K562 (cell line): ENCODE measurements around the gene SORT1. TPM values are rescaled to one million over a fixed set of nuclear protein-coding genes. Genes with fewer than 3 reads are reported as not detected.
A peak's percentile ranks its signal among the peaks of the same experiment; 100 is the strongest.

Experiments used
- ATAC-seq: fragments of 200-7000 bp; cut with Tn5 transposase; 3 replicates; pipeline ENCODE4 v1.9.1; 2020; ENCODE audit warnings: moderate library complexity
- BruUV-seq: library from RNA; stranded (reverse); fragments of 400-500 nt; replicated peaks from 2 replicates; lab custom pipeline; 2021; lab: Mats Ljungman, UMichigan
- CTCF ChIA-PET: fragments of 300-600 bp; formaldehyde crosslinking; extraction: SDS; loops from one replicate; lab custom pipeline; 2021; ENCODE audit warnings: low intra/inter-chr PET ratio; lab: Yijun Ruan, JAX
- POLR2A ChIA-PET: fragments of 300-600, 350-650 bp; sonication (Branson Sonifier 250); formaldehyde crosslinking; extraction: SDS; loops from one replicate; lab custom pipeline; 2021; ENCODE audit warnings: antibody characterized with exemption, inconsistent platforms; lab: Yijun Ruan, JAX
- DNase-seq, 4 experiments: peaks; one replicate each; pipeline versions ENCODE4 v3.0.0 to v3.0.0-alpha.2; 2011 to 2018; ENCODE audit warnings: low spot score in 3 of 4, mixed read lengths in 3 of 4; ENCODE audit errors: extremely low read depth in 1 of 4
- FAIRE-seq: peaks from 2 replicates; lab custom pipeline; 2011; peaks lifted over from hg19 to GRCh38; lab: Jason Lieb, UNC
- H2AFZ ChIP-seq: 2 replicates; pipeline ENCODE4 v1.6.0; 2011; ENCODE audit warnings: low read depth, low read length, control low read depth, inconsistent platforms
- H3K27ac ChIP-seq: fragments of 200-600 bp; 3 replicates; pipeline ENCODE4 v1.8.0; 2011; ENCODE audit warnings: low read depth, mild to moderate bottlenecking, control low read depth, inconsistent platforms, low read length, moderate library complexity, mixed read lengths; ENCODE audit errors: extremely low read depth
- H3K27me3 ChIP-seq, 2 experiments: fragments of 300-600 bp in 1 of 2; 2 replicates in 1 of 2; 3 replicates in 1 of 2; pipeline versions ENCODE4 v1.6.0 to v1.8.0; 2011; ENCODE audit warnings: inconsistent platforms in 2 of 2, low read length in 2 of 2, mild to moderate bottlenecking in 1 of 2, mixed read lengths in 1 of 2, moderate library complexity in 1 of 2; ENCODE audit not compliant: control insufficient read depth in 2 of 2, insufficient read depth in 2 of 2
- H3K36me3 ChIP-seq: fragments of 300-600 bp; 3 replicates; pipeline ENCODE4 v1.8.0; 2011; ENCODE audit warnings: mild to moderate bottlenecking, low read length, inconsistent platforms; ENCODE audit not compliant: control insufficient read depth, insufficient read depth
- H3K4me1 ChIP-seq, 2 experiments: fragments of 200-600 bp in 1 of 2; replicated peaks in 1 of 2; 2 replicates in 1 of 2; 3 replicates in 1 of 2; pipeline versions ENCODE4 v1.5.1 to v1.8.0; 2011; ENCODE audit warnings: inconsistent platforms in 2 of 2, low read length in 2 of 2, mild to moderate bottlenecking in 1 of 2, mixed read lengths in 1 of 2, moderate library complexity in 1 of 2; ENCODE audit not compliant: control insufficient read depth in 2 of 2, insufficient read depth in 2 of 2
- H3K4me2 ChIP-seq: 2 replicates; pipeline ENCODE4 v1.6.1; 2011; ENCODE audit warnings: low read length, control low read depth, inconsistent platforms, mixed read lengths; ENCODE audit not compliant: insufficient read depth
- H3K4me3 ChIP-seq: fragments of 200-600 bp; sonication (generic), shearing (Covaris generic); 2 replicates; pipeline ENCODE4 v1.5.1; 2016; ENCODE audit warnings: control low read depth, inconsistent platforms
- H3K79me2 ChIP-seq: fragments of 200-600 bp; 3 replicates; pipeline ENCODE4 v1.8.0; 2011; ENCODE audit warnings: low read length, inconsistent platforms; ENCODE audit not compliant: control insufficient read depth, insufficient read depth
- H3K9ac ChIP-seq, 2 experiments: 2 replicates each; pipeline versions ENCODE4 v1.6.0 to v1.6.1; 2011; ENCODE audit warnings: low read depth in 2 of 2, low read length in 2 of 2, control low read depth in 1 of 2, inconsistent platforms in 1 of 2, mild to moderate bottlenecking in 1 of 2, mixed read lengths in 1 of 2; ENCODE audit not compliant: insufficient read depth in 1 of 2
- H3K9me1 ChIP-seq: one replicate; pipeline ENCODE4 v1.6.0; 2011; ENCODE audit warnings: inconsistent platforms, mild to moderate bottlenecking, low read length, moderate library complexity; ENCODE audit not compliant: control insufficient read depth, insufficient read depth
- H3K9me3 ChIP-seq: replicated peaks from 2 replicates; pipeline ENCODE4 v1.5.1; 2011; ENCODE audit warnings: low read depth, low read length, inconsistent platforms; ENCODE audit not compliant: control insufficient read depth, insufficient read depth
- H4K20me1 ChIP-seq: replicated peaks from 2 replicates; pipeline ENCODE4 v1.6.1; 2011; ENCODE audit warnings: low read length, inconsistent platforms, mixed read lengths; ENCODE audit not compliant: control insufficient read depth, insufficient read depth
- BRF1 ChIP-seq: IDR thresholded peaks from 3 replicates; pipeline ENCODE4 v1.6.1; 2011; ENCODE audit warnings: borderline replicate concordance, mild to moderate bottlenecking; ENCODE audit not compliant: insufficient read length; ENCODE audit errors: extremely low read depth
- CAMTA2 ChIP-seq: fragments of 250-450 bp; sonication (Bioruptor Pico); conservative IDR thresholded peaks from 2 replicates; pipeline ENCODE4 v1.5.1; 2022
- GABPB1 ChIP-seq: sonication (generic); formaldehyde crosslinking; IDR thresholded peaks from 2 replicates; pipeline ENCODE4 v1.8.0; 2022; ENCODE audit warnings: mild to moderate bottlenecking, missing genetic modification reagents
- GTF2B ChIP-seq: IDR thresholded peaks from 2 replicates; pipeline ENCODE4 v1.6.1; 2011; ENCODE audit not compliant: insufficient read length; ENCODE audit errors: extremely low read depth
- LCOR ChIP-seq: sonication (generic); formaldehyde crosslinking; IDR thresholded peaks from 2 replicates; pipeline ENCODE4 v1.8.0; 2022; ENCODE audit warnings: mild to moderate bottlenecking, missing genetic modification reagents
- MAFG ChIP-seq: fragments of 450-650 bp; conservative IDR thresholded peaks from 2 replicates; pipeline ENCODE4 v1.6.1; 2016; ENCODE audit warnings: missing genetic modification characterization, missing compliant biosample characterization
- MXI1 ChIP-seq: IDR thresholded peaks from 2 replicates; pipeline ENCODE4 v1.6.1; 2011; ENCODE audit warnings: low read depth, mild to moderate bottlenecking, improper control_type of control experiment, low read length
- NR4A1 ChIP-seq, 2 experiments: fragments of 250-450 bp in 1 of 2; fragments of 450-650 bp in 1 of 2; sonication (Bioruptor Pico) in 1 of 2; IDR thresholded peaks; 2 replicates each; pipeline versions ENCODE4 v1.4.0 to v1.6.1; 2016 to 2020; ENCODE audit warnings: mild to moderate bottlenecking in 2 of 2, missing compliant biosample characterization in 1 of 2, missing genetic modification characterization in 1 of 2, moderate library complexity in 1 of 2
- SFPQ ChIP-seq: fragments of 200-400 bp; formaldehyde crosslinking; IDR thresholded peaks from 2 replicates; pipeline ENCODE4 v1.6.1; 2017; ENCODE audit warnings: mild to moderate bottlenecking, low read depth, low read length, moderate library complexity
- SRF ChIP-seq, 2 experiments: fragments of 250-450, 450-650 bp in 1 of 2; sonication (Bioruptor Pico) in 1 of 2; sonication (generic) in 1 of 2; formaldehyde crosslinking; IDR thresholded peaks; 2 replicates each; pipeline versions ENCODE4 v1.5.0 to v1.5.1; 2020 to 2022; ENCODE audit warnings: mild to moderate bottlenecking in 1 of 2, missing genetic modification reagents in 1 of 2
- TCF7 ChIP-seq: sonication (generic); IDR thresholded peaks from 2 replicates; pipeline ENCODE4 v1.6.1; 2016; ENCODE audit warnings: antibody characterized with exemption, borderline replicate concordance
- THRAP3 ChIP-seq: fragments of 450-650 bp; IDR thresholded peaks from 2 replicates; pipeline ENCODE4 v1.6.1; 2016; ENCODE audit warnings: mild to moderate bottlenecking, inconsistent platforms, borderline replicate concordance
- ZNF143 ChIP-seq: sonication (generic); formaldehyde crosslinking; IDR thresholded peaks from 2 replicates; pipeline ENCODE4 v1.9.0; 2022; ENCODE audit warnings: mild to moderate bottlenecking, missing genetic modification reagents
- ZNF239 ChIP-seq: fragments of 250-450 bp; sonication (Bioruptor Pico); IDR thresholded peaks from 2 replicates; pipeline ENCODE4 v1.4.0; 2020; ENCODE audit warnings: mild to moderate bottlenecking
- ZNF24 ChIP-seq: fragments of 450-650 bp; IDR thresholded peaks from 2 replicates; pipeline ENCODE4 v1.6.1; 2016
- ZNF274 ChIP-seq: IDR thresholded peaks from 2 replicates; pipeline ENCODE4 v1.6.1; 2011; ENCODE audit warnings: low read depth, mild to moderate bottlenecking, low read length, moderate library complexity, borderline replicate concordance
- ZNF347 ChIP-seq: fragments of 450-650 bp; formaldehyde crosslinking; IDR thresholded peaks from 2 replicates; pipeline ENCODE4 v1.4.0; 2020; ENCODE audit warnings: low read depth, mild to moderate bottlenecking, moderate library complexity
- ZNF354B ChIP-seq: fragments of 250-450 bp; sonication (Bioruptor Pico); IDR thresholded peaks from 2 replicates; pipeline ENCODE4 v1.4.0; 2020
- ZNF444 ChIP-seq: fragments of 250-450 bp; sonication (Bioruptor Pico); IDR thresholded peaks from 2 replicates; pipeline ENCODE4 v1.4.0; 2020; ENCODE audit warnings: mild to moderate bottlenecking, moderate library complexity
- ZNF717 ChIP-seq: fragments of 250-450 bp; sonication (Bioruptor Pico); IDR thresholded peaks from 2 replicates; pipeline ENCODE4 v1.5.0; 2021
- WGBS: fragments of 100-300 bp; shearing (Covaris generic); methylation state at CpG from one replicate; pipeline ENCODE4 v1.1.6; 2016; ENCODE audit warnings: low coverage, mixed read lengths; ENCODE audit not compliant: insufficient coverage; ENCODE audit errors: missing lambda C conversion rate; 5-methylcytosine and 5-hydroxymethylcytosine counted together
- in situ Hi-C: fragments of 300-500 bp; cut with MboI; formaldehyde crosslinking; loops from 4 replicates; pipeline ENCODE4 v1.15.0; 2018; ENCODE audit warnings: inconsistent platforms, mixed read lengths
- intact Hi-C: fragments of 100-400 bp; cut with micrococcal nuclease; formaldehyde crosslinking; loops from 2 replicates; pipeline ENCODE4 v1.14.2; 2022
- polyA plus RNA-seq, 8 experiments: library from polyadenylated mRNA; depleted of rRNA in 4 of 8; stranded (reverse) in 5 of 8; unstranded in 3 of 8; fragments of >200 nt; fragmentation: Nextera tagmentation in 2 of 8; fragmentation: Illumina TruSeq in 1 of 8; extraction: Ambion mirVana in 2 of 8; extraction: Trizol in 1 of 8; gene quantifications; 2 replicates each; pipeline versions ENCODE4 v1.2.1 to v1.2.3, GENCODE V29; 2011 to 2014; ENCODE audit warnings: inconsistent platforms in 1 of 8, missing spikeins in 1 of 8
- total RNA-seq, 7 experiments: library from RNA; depleted of rRNA in 6 of 7; stranded (reverse); fragments of >200 nt in 6 of 7; fragmentation: Illumina TruSeq in 2 of 7; extraction: Trizol in 2 of 7; gene quantifications; 2 replicates each; pipeline versions ENCODE4 v1.2.1 to v1.2.3, GENCODE V29; 2011 to 2021; ENCODE audit warnings: low replicate concordance in 1 of 7

SORT1 gene
- total and polyA plus RNA-seq, 9 of the 15 experiments (the other 6 are each of a cell fraction or from before 2014, with no cell fraction given) = 27.4 to 112 (median 65.0) TPM

- Histone ChIP-seq H4K20me1 (no peaks in the 10 kb centered on the region), H3K27me3 (no peaks in the 10 kb centered on the region), H2AFZ (peak overlapping the region; percentile 89), H3K4me1 (peaks cover 25 to 29% of the 10 kb centered on the region in 2 experiments), H3K79me2 (peaks cover 40% of the 10 kb centered on the region), H3K9me3 (no peaks in the 10 kb centered on the region), H3K36me3 (peaks cover 30% of the 10 kb centered on the region), H3K4me3 (peak overlapping the region; percentile 55), H3K9me1 (no peaks in the 10 kb centered on the region), H3K9ac (peak overlapping the region; percentile 45 to 90), H3K27ac (peak overlapping the region; percentile 9; the same call in 2 of the 3 replicates), H3K4me2 (peak overlapping the region; percentile 87)
- POLR2A ChIA-PET = interaction anchor here (0.6 to 4.1 kb wide), 25 partner anchors 8 to 363 kb away, joined by 3 to 16 read pairs (median 4); partner anchors contain the start of genes AMPD2, GNAT2, PSMA5 and PSRC1
- BruUV-seq = no TSS peak
- intact Hi-C loops = loop anchor here (1.0 to 5.0 kb wide), 6 partner anchors 36 to 197 kb away; partner anchors contain the start of gene PSRC1
- CTCF ChIA-PET = interaction anchor here (0.6 to 5.5 kb wide), 9 partner anchors 54 to 198 kb away, joined by 3 to 91 read pairs (median 4); partner anchors contain the start of gene PSRC1
- FAIRE-seq (no peak), ATAC-seq (peak; percentile 2), DNase-seq (no peak)
- WGBS = 51% methylated on average over 18 of the region's 18 CpGs
- in situ Hi-C loops = no loop called here
- TF ChIP-seq ZNF274 (no peak), ZNF143 (CRISPR knock-in tag) (no peak), SFPQ (no peak), THRAP3 (no peak), ZNF347 (CRISPR knock-in tag) (no peak), ZNF24 (no peak), SRF (CRISPR knock-in tag; IDR thresholded peaks at IDR 0.05) (0 out of 4 replicates have a peak, but pooled peaks of 1 of the 2 experiments have one; percentile 36), CAMTA2 (CRISPR knock-in tag) (no peak), ZNF239 (CRISPR knock-in tag) (no peak), ZNF717 (no peak), GTF2B (no peak), ZNF354B (CRISPR knock-in tag) (no peak), MAFG (peak; percentile 85), GABPB1 (0 out of 2 replicates have a peak, but pooled peaks have one; percentile 13), ZNF444 (no peak), TCF7 (no peak), NR4A1 (CRISPR knock-in tag; IDR thresholded peaks at IDR 0.05) (0 out of 2 replicates have a peak, but pooled peaks have one; percentile 44), NR4A1 (tag; IDR thresholded peaks at IDR 0.05) (no peak), LCOR (CRISPR knock-in tag) (no peak), BRF1 (no peak), MXI1 (no peak)
Measured at GRCh38 chr1:109398343-109399225, 866 bp upstream of the SORT1 start.
